Stimulated activated CD8-positive, alpha-beta memory T cell treated with anti-CD3 and anti-CD28 coated beads, Interleukin-15, amount 100 ng/mL, for 1 hour (primary cell): ENCODE data around the gene FBXW4.

Source experiments
- DNase-seq: peaks from one replicate; pipeline ENCODE4 v3.0.0-alpha.2; 2020; ENCODE audit warnings: low read depth

The FBXW4 gene

DNA sequence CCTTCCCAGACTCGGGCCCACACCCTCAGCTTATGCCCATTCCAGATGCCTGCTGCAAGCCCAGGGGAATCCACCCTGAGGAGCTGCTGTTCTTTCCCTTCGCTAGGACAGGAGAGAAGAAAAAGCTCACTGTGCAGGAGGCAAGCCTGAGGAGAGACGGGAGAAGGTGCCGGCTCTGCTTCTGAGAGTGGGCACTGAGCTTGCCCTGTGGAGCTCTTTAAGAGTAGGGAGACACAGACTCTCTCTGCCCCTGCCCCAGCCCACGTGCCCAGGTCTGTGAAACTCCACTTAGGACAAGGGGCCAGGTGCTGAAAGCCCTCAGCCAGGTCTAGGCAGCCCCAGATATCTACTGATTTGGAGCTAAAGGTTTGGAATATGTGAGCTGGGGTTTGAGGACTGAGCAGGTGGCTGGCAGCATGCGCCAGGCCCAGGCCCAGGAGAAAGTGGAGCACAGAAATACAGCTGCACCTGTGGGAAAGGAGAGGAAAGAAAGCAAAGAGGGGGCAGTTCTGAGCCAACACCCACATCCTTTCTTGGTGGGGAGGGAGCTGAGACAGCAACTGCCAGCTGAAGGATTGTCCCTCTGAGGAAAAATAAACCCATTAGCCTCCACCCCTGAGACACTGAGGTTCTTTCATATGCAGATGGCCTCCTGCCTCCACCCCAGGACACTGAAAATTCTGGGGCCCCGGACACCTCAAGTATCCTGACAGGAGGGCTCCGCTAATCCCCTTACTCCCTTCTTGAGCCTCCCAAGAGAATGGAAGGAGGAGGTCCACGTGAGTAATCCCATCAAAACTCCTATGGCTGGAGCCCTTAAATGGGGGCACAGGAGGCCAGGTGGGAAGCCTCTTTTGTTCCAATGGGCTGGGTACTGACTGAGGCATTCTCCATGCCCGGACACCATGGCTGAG lies 114.2 kb downstream of the FBXW4 start:
- no peak for DNase-seq

DNA sequence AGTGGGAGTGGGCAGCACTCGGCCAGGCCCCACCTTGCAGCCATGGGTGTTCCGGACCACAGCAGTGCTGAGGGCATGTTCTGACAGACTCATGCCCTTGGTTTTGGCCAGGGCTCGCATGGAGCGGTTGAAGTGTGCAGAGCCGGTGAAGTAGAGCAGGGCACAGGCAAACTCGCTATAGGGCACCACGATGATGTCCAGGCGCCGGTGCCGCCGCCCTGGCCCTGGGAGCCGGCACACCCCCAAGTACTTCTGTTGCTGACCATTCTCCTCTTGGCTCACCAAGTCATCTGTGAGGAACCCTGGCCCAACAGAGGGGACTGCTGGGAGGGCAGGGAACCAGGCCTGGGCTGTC lies 115.5 kb downstream of the FBXW4 start:
- no peak for DNase-seq

DNA sequence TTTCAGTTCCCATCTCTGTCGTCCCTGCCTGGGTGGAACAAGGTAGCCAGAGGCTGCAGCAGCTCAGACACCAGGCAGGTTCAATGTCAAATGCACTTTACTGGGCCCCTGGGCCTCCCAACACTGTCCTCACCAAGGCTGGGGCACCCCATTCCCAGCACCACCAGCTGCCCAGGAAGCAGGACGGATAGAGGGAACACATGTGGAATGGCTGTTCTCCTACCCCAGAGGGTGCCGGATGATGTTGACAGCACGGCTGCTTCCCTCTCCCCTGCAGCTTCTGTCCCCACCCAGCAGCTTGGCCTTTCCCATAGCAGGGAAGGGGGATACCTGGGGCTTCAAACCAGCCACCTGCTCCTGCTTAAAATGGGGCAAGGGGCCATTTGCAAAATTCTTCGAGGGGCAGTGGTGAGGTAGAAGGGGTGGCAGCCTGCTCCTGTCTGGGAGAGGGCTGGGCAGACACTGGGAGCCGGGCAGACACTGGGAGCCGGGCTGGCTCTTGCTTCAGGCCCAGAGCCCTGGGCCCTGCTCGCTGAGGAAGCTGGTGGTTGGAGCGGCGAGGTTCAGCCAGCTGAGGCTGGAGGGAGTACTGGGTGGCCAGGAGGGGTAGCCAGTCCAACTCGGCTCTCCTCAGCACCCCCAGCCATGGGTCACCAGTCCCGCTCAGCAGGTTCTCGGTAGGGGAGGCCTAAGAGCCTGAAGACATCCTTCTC lies 116.0 kb downstream of the FBXW4 start:
- DNase-seq, result no peak

DNA sequence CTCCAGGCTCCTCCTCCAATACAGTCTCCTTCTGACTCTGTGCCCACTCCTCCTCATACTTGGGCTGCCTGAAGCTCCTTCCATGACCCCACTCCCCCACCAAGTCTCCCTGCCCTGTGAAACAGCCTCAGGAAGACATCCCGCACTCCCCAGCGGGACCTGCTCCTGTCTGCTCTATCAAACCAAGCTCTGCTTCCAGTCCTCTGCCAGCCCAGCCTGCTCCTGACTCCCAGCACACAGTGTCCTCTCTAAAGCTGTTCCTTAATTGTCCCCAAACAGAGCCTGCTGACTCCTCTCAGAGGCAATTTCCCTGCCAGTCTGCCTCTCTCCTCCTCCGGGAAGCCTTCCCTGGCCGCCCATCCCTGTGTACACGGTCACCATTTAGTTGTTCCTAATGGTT lies 116.8 kb downstream of the FBXW4 start:
- no peak for DNase-seq

DNA sequence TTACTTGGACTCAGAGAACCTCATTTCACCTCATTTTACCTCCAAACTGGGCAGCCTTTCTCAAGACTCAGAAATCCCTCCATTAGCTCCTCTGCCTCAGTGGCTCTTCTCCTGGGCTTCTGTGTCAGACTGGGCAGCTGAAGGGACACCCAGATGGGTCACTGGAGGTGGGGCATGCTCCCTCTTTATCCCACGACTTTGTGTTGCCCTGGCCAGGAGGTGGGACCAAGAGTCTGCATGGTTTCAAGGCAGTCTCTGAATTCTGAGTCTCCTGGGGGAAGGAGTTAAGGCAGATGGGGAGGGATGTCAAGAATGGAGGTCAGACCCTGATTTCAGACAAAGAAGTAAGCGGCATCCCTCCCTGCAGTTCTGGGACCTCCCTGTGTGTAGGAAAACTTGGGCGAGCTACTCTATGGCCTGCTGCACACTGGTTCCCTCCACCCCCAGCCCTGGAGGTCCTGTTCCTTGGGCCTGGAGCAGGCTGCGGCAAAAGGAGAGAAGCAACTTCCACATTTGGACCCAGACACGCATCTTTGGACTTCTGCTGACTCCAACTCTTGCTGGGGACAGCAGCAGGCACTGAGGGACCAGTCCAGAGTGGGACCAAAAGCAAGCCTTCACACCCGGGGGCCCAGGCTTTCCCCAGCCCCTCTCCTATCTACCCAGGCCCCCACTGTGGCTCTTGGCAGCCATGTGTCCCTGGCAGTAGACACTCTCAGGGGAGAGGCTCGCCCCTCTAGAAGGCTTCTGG lies 117.7 kb downstream of the FBXW4 start:
- no peak for DNase-seq

DNA sequence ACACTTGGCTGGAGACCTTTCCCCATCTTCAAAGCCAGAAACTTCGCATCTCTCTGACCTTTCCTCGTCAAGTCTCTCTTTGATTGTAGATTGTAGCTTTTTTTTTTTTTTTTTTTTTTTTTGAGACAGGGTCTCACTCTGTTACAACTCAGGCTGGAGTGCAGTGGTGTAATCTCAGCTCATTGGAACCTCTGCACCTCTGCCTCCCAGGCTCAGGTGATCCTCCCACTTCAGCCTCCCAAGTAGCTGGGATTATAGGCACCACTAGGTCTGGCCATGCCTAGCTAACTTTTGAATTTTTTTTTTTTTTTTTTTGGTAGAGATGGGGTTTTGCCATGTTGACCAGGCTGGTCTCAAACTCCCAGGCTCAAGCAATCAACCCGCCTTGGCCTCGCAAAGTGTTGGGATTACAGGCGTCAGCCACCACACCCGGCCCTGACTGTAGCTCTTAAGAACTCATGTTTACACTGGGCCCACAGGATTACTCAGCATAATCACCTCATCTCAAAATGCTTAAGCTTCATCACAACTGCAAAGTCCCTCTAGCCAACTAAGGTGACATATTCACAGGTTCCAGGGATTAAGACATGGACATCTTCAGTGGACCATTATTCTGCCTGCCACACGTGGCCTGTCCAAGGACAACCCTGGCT lies 118.6 kb downstream of the FBXW4 start:
- no peak for DNase-seq

DNA sequence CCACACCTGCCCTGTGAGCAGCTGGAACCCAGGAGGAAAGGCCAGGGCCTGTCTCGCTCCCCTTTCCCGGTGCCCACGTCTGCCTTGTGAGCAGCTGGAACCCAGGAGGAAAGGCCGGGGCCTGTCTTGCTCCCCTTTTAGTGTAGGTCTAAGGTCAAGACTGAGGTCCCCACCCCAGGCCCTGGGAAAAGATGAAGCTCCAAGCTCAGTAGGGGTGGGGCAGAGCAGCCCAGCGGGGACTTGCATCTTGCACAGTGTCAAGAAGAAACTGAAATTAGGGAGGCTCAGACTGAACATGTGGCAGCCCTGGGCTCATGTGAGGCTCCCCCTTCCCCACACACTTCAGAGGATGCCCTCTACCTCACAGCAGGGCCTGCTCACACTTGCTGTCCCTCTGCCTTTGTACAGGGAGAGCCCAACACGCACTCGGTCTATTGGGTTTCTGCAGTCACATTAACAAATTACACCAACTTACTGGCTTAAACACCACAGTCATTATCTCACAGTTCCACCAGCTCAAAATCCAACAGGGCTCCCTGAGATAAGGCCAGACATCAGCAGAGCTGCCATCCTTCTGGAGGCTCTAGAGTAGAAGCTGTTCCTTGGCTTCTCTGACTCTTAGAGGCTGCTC lies 119.3 kb downstream of the FBXW4 start:
- no peak for DNase-seq

DNA sequence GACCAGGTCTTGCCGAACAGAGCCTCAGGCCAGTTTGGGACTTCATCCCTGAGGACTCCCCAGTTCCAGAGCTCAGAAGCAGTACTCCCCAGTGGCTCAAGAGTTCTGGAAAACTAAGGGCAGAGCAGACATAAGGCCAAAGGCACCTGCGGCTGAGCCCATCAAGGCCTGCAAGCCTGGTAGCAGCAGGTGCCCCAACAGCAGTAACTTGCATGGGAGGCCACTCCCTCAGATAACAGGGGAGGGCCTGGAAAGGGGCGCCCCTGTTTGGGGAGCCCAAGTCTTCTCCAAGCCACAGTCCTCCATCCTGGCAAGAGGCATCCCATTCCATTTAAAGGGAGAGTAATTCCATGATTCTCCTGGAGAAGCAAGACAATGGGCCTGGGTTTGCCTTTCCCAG lies 119.9 kb downstream of the FBXW4 start:
- DNase-seq, result no peak

DNA sequence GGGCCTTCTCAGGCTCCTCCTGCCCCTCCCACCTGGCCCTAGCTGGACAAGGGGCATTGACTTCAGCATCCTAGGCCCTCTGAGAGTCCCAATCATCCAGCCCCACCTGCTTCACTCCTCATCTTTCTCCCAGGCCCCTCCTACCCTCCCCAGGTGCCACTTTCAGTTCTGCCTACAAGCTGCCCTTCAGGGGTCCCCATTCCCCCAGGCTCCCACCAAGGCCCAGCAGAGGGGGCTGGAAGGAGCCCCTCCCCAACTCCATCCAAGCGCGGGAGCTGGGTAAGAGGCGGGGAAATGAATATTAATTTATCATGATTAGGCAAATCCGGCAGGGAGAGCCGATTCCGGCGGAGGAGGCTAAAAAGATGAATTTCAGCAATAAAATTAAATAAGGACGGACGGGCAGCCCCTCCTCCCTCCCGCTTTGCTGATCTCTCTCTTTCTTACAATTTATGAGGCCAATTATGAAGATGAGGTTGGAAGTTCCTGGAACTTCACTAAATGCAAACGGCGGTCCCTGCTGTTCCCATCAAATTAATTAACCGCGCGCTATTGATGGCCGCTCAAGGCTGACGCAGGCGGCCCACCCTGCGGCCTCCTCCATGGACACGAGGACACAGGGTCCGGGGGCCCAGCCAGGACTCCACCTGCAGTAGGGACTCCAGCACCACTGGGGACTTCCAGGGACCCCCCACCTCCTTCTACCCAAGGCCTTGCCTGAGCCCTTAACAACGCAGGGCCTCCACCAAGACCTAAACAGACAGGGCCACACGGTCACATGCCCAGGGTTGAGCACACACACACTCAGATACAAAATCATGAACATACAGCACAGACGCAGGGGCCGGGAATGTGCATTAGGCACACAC lies 120.9 kb downstream of the FBXW4 start:
- no peak for DNase-seq

DNA sequence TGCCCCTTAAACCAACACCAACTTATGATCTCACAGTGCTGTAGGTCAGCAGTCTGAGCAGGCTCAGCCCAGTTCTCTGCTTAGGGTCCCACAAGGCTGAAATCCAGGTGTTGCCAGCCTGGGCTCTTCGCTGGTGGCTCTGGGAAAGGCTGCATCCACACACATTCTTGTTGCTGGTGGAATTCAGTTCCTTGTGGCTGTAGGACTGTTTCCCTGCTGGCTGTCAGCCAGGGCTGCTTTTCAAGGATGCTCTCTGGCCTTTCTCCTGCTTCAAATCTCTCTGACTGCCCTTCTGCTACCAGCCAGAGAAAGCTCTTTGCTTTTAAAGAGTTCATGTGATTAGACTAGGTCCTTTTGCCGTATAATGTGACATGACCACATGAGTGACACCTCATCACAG lies 122.2 kb downstream of the FBXW4 start:
- no peak for DNase-seq

DNA sequence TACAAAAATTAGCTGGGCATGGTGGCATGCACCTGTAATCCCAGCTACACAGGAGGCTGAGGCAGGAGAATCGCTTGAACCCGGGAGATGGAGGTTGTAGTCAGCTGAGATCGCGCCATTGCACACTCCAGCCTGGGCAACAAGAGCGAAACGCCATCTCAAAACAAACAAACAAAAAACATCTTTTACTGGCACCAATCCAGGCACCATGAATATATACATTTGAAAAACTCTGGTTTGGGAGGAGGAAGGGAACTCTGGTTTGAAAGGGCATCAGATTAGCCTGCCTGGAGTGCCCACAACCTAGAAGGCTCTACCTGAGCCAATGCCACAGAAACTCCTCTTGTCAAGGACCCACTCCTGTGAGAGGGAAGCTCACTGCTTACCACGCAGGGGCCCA lies 122.8 kb downstream of the FBXW4 start:
- no peak for DNase-seq

DNA sequence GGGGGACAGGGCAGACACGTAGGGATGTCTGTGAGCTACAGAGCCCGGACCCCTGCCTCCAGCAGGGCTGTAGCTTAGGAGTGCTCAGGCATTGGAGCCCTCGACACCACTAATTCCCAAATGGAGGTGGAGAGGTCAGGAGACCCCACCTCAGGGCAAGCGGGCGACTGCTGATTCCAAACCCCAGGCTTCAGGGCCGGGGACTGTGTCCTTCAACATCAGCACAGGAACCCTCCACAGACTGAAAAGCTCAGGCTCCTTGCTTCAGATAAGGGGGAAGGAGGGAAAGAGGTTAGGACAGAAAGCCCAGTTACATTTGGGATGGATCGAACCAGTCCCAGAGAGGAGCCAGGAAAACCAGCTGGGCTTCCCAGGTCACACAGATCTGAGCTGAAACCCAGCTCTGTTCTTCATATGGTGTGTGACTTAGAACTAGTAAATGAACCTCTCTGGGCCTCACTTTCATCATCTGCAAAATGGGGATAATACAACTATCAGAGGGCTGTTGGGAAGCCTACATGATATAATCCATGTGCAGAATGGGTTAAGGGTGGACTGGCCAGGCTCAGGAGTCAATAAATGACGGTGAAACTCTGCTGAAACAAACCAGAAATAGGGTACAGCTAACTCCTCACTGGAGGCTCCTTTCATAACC lies 123.6 kb downstream of the FBXW4 start:
- DNase-seq, result no peak

DNA sequence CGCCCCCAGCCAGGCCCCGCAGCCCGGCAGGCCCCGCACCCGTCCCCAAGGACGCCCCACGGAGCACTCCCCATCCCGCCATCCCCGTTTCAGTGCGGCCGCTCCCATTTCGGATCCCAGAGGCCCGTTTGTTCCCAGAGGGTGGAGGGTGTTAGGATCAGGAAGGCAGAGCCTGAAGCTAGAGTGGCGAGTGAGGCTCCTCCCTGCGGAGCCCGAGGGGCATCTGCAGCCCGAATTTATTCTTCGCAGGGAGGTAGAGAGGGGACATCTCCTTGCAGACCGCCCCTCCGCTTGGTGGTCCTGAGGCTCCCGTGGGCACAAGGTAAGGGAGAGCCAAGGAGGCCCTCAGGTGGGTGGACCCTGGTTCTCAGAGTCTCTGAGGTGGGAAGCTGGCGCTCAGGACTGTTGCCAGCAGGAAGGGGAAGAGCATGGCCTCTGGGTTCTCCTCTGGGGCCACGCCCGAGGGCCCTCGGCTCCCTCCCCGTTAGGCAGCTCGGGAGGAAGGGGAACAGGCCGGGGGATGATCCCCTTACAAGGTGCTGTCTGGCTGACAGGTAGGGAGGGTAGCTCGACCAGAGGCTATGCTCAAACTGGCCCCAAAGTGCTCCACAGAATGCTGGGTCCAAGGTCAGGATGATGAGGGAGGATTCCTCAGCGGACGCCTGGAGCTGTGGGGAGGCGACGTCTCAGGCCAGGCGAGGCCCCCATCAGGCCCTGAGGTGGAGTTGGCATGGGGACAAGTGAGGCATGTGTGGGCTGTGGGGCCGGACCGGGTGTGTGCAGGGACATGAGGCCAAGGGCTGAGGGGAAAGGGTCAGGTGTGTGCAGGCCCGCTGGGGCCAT lies 124.3 kb downstream of the FBXW4 start:
- DNase-seq, result no peak

DNA sequence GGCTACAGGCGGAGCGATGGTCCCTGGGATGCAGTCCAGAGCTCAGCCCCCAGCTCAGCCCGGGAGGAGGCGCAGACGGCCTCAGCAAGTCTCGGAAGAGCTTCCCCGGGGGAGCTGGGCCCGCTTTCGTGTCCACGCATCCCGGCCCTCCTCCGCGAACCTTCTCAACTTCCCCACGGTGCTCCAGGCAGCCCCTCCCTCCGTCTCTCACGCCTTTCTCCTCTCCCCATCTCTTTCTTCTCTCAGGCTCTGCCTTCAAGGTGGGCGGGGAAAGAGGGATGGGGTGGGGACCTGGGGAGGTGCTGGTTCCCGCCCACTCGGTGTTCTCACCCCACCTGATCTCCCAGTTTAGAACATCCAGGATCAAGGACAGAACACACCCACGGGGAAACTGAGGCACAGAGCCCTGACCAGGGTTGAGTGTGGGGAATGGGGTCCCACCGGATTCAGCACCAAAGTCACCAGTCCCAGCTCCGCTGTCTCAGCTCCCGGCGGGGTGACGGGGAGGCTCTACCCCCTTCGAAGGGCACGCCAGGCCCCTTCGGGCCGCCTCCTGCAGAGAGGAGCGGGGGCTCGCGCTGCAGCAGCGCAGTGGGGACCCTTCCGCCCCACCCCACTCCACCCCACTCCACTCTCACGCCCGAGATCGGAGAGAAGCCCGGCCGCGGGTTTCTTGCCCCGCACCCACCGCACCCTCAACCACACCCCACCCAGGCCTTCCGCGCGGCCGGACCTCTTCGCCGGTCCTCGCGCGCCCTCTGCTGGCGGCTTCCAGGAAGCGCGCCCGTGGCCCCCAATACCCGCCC lies 125.1 kb downstream of the FBXW4 start:
- peak; percentile 62 for DNase-seq

DNA sequence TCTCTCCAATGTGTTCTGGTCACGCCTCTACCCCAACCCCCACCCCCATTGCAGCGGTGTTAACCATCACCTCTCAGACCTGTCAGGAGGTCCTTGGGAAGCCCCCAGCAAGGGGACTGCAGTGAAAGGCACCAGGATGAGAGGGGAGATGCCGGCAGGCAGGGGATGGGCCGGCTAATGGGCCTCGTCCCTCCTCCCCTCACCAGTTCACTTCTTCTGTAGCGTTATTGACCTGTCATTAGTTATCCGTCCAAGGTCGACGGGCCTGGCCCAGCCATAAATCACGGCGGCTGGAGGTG lies 125.7 kb downstream of the FBXW4 start:
- DNase-seq, result no peak

DNA sequence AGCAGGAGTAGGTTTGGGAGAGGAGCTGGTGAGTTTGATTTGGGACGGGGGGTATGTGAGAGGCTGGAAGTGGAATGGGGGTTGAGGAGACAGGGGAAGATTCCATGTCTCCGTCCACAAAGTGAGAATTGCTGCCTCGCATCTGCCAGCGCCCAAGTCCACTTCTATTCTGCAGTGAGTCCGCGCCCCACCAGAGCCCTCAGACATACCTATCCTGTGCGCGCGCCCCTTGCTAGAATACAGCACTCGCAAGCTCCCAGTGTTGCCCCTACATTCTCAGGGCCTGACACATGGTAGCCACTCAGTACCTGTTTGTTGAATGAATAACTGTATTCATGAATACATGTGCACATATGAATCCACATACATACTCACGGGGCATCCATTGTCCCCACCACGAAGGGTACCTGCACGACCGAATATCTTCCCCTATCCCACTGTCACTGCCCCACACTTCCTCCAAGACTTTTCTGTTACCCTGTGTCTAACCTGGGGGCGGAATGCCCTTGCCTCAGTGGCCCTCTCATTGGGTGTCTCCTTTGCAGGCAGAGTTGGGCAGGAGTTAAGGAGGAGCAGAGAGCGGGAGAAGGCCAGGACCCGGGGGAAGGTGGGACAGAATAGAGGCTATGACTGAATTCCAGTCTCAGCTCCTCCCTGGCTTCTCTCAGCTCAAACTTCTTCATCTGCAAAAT lies 126.8 kb downstream of the FBXW4 start:
- DNase-seq, result no peak

DNA sequence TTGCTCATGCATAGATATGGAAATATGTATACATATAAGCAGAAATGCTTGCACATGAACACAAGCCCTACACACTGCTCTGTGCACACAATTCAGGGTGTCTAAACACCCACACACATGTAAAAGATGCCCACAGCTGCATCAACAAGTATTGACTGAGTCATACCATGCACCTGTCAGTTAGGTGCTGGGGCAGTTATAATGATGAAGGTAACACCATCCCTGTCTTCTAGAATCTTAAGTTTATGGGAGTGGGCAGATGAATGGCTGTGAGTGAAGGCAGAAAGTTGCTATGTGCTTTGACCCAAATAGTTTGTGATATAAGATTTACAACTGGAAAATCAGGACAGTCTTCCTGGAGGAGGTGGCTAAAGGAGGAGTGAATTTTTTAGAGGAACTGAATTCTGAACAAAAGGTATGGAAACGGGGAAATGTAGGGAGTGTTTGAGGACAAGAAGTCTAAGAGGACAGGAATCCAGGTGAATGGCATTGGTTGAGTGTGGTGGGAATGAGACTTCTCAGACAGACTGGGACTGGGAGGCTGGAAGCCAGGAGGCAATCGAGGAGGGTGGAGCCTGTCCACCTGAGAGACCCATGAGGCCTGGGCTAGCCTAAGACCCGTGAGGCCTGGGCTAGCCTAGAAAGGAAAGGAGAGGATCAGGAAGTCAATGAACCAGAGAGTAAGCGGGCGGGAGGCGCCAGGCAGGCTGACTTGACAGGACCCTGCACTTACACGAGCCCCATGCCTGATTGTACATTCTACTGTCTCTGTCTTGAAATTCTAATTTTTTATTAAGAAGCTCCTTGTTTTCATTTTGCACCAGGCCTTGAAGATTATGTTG lies 127.6 kb downstream of the FBXW4 start:
- no peak for DNase-seq
